Effector CD8-positive, alpha-beta T cell (primary cell): ENCODE measurements around the gene PRKG2.
"Not testable (repeated sequence)": the region's sequence is repeated elsewhere in the genome, so short reads cannot be mapped to it uniquely, and the experiment has no call there.

Source experiments
- DNase-seq: peaks from one replicate; lab custom pipeline; 2025; lab: John Stamatoyannopoulos, UW

The PRKG2 gene

DNA sequence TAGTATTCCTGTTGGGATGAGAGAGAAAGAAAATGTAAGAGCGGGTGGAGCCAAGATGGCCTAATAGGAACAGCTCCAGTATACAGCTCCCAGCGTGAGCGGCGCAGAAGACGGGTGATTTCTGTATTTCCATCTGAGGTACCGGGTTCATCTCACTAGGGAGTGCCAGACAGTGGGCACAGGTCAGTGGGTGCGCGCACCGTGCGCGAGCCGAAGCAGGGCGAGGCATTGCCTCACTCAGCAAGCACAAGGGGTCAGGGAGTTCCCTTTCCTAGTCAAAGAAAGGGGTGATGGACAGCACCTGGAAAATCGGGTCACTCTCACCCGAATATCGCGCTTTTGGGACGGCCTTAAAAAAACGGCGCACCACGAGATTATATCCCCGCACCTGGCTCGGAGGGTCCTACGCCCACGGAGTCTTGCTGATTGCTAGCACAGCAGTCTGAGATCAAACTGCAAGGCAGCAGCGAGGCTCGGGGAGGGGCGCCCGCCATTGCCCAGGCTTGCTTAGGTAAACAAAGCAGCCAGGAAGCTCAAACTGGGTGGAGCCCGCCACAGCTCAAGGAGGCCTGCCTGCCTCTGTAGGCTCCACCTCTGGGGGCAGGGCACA is 61.2 kb downstream of the PRKG2 start:
- not testable (repeated sequence) for DNase-seq

DNA sequence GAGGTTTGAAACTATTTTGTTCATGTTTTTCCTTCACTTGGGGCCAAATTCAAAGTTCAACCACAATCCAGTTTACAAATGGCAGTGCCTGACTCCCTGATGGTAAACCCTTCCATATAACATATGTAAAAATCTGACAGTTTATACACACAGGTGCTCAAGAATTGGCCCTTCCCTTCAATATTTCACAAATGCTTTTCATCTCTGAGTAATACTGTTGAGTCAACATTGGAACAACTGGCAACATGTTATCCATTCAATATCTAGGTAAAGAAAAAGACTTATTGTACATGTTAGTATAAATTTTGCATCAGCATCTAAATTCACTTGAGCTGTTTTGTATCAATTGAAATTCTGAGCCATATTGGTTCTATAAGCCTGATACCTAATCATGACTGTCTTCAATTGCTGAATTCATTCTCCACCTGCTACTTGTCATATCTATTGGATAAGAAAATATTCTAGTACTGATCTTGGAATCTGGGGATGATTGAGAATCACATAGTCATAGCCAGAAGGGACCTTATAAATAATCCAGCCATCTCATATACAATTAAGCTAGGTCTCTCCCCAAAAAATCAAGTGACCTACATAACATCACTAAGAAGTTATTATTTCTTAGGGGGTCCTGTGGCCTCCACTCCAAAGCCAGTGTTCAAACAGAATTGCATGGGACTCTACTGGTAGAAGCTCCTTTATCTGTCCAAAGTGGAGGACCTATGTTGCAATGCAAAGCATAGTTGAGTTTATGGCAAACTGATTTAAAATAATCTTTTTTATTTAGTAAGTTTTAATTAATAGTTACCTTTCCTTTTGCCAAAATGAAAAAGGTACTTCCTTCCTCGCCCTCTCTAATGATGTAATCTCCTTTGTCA is 61.9 kb downstream of the PRKG2 start:
- DNase-seq = no peak

DNA sequence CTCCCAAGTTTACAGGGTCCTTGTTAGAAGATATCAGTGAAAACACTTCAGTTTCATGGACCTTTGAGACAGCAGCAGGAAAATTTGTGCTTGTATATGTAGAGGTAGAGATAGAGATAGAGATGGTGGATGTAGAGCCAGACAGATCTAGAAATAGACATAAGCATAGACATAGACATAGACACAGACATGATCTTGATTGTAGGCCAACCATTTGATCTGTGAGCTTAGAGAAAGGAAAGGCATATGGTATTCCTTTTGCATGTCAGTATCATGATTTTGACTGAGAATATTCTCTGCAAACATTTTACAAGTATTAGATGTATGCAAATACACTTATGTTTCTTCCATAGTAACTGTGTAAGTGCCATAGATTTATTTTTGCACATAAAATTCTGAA is 65.0 kb downstream of the PRKG2 start:
- no peak for DNase-seq

- DNase-seq = no peak
These were observed 66.4 kb downstream of the PRKG2 start for GRCh38 chr4:81148576-81148975.

- no peak for DNase-seq
These were observed 68.6 kb downstream of the PRKG2 start for GRCh38 chr4:81146466-81146865.

DNA sequence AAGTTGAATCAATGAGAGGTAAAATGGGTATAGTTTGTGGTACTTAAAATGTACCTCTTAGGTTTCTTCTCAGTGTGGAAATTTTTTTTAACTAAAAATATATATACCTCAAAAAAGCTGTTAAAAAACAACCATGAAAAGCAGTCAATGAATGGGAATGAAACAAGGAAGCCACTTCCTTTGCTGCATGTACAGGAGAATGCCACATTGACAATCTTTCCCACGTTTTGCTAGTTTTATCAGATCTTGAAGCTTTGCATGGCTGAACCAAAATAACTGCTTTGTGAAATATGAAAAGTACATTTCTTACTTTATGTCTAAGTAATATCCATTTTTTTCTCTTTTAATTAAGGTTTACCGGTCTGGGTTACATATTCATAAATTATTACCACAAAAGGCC is 71.8 kb downstream of the PRKG2 start:
- no peak for DNase-seq

GRCh38 chr4:81142744-81143143 is 72.3 kb downstream of the PRKG2 start:
- no peak for DNase-seq

- no peak for DNase-seq
These were observed 77.1 kb downstream of the PRKG2 start for GRCh38 chr4:81137894-81138293.

DNA sequence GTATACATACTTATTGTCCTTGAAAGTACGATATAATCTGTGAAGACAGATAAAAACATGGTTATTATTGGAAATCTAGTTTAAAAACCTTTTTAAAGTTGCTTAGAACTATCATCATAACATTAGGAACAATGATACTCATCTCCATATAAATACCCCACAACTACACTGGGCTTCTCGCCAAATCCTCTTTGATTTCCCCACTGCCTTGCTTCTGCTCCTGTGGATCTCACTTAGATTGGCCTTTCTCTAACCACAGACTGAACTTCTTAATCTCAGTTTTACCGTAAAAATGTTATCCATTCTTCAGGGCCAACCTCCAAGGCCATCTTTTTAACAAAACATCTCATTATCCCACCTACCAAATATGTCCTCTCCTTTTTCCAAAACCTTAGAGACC is 77.6 kb downstream of the PRKG2 start:
- DNase-seq = no peak

DNA sequence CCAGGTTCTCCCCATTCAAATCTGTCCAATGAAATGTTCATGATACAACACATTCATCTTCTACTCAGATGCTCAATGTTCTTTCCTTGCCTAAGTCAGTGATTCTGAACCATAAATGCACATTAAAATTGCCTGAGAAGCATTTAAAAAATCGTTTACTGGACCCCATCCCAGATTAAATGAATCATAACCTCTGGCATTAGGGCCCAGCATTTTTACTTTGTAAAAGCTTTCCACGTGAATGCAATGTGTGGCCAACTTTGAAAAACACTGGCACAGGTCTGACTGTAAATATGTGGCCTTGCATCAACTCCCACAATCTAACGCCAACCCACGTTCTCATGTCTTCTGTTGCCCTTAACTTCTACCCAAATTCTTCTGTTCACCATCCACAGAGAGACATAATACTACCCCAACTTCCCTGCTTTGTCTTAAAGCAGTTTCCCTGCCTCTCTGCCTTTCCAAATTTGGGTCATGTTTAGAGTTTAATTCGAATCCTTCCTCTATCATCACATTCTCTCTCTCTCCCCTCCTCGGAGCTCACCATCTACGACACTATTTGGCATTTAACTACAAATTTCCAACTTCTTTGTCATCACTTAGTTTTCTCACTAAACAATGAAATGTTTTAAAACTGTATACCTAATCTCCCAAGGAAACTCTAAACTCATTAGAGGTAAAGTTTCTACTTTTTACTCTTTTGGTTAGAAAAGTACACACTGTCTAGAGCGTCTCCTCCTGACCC is 78.7 kb downstream of the PRKG2 start:
- DNase-seq = no peak

- DNase-seq = no peak
These were observed 79.5 kb downstream of the PRKG2 start for GRCh38 chr4:81135501-81135900.

- no peak for DNase-seq
These were observed 83.5 kb downstream of the PRKG2 start for GRCh38 chr4:81131563-81131962.

- DNase-seq = no peak
These were observed 84.0 kb downstream of the PRKG2 start for GRCh38 chr4:81131066-81131465.

DNA sequence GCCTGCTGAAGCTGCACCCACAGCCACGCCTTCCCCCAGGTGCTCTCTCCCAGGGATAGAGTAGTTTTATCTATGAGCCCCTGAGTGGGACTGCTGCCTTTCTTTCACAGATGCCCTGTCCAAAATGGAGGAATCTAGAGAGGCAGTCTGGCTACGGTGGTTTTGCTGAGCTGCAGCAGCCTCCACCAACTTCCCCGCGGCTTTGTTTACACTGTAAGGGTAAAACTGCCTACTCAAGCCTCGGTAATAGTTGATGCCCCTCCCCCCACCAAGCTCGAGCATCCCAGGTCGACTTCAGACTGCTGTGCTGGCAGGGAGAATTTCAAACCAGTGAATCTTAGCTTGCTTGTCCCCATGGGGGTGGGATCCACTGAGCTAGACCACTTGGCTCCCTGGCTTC is 84.5 kb downstream of the PRKG2 start:
- no peak for DNase-seq

GRCh38 chr4:81120055-81120454 is 95.0 kb downstream of the PRKG2 start:
- no peak for DNase-seq

DNA sequence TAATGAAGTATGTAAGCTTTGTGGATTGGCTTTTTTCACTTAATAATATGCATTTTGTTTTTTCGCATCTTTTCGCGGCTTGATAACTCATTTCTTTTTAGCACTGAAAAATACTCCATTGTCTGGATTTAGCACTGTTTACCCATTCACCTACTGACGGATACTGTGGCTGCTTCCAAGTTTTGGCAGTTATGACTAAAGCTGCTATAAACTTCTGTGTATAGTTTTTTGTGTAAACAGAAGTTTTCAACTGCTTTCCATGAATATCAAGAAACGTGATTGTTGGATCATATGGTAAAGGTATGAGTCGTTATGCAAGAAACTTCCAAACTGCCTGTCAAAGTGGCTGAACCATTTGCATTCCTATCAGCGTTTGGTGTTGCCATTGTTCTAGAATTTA is 96.9 kb downstream of the PRKG2 start:
- DNase-seq = no peak

DNA sequence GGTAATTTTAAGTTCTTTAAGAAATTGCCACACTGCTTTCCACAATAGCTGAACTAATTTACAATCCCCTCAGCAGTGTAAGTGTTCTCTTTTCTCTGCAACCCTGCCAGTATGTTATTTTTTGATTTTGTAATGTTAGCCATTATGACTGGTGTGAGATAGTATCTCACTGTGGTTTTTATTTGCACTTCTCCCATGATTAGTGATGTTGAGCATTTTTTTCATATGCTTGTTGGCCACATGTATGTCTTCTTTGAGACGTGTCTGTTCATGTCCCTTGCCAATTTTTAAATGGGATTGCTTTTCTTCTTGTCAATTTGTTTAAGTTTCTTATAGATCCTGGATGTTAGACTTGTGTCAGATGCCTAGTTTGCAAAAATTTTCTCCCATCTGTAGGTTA is 98.5 kb downstream of the PRKG2 start:
- no peak for DNase-seq

DNA sequence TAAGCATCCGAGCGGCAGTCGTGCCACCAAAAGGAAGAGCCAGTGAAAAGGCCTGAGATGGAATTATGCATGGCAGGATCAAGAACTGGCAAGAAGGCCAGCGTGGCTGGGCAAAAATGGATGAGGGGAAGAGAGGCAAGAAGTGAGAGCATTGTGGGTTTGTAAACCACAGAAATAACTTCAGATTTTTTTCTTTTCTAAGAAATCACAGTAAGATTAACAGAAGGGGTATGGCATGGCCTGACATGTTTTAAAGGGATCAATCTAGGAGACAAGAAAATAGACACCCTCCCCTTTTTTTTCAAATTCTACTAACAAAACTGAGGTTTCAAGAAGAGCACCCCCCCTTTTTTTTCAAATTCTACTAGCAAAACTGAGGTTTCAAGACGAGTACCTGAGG is 102.0 kb downstream of the PRKG2 start:
- no peak for DNase-seq

DNA sequence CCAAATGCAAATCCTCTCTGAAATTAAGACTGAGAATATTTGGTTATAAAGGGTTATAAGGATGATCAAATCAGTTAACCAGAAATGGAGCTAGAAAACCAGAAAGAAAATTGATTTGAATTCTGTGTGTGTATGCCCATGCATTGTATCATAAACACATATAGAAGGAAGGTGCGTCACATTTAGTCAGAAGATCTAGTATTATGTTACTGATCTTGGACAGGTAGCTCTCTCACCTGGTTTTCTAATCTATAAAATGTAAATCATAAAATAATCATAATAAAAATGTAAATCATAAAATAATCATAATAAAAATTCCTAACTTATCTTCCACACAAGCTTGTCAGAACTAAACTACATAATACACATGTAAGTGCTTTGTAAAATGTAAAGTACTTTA is 105.7 kb downstream of the PRKG2 start:
- DNase-seq = no peak

DNA sequence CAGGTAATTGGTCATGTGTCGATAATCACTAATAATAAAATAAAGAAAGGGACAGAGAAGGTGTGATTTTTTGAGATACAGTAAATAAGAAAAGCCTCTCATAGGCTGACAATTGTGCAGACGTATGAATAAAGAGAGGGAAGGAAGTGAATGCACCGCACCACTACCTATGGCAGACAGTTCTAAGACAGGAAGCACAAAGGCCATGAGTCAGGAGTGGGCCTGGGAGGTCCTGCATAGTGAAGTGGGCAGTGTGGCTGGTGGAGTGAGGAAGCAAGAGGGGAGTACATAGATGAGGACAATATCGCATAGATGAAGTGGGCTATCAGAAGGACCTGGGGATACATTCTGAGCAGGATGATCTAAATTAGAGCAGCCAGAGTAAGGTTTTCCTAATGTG is 108.9 kb downstream of the PRKG2 start:
- no peak for DNase-seq

- no peak for DNase-seq
These were observed 112.9 kb downstream of the PRKG2 start for GRCh38 chr4:81102107-81102506.

DNA sequence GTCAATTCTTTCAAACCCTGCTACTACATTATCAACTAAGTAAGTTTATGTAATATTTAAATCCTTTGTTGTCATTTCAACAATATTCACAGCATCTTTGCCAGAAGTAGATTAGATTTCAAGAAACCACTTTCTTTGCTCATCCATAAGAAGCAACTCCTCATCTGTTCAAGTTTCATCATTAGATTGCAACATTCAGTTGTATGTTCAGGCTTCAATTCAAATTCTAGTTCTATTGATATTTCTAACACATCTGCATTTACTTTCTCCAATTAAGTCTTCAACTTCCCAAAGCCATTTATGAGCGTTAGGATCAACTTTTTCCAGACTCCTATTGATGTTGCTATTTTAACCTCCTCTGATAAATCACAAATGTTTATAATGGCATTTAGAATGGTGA is 118.5 kb downstream of the PRKG2 start:
- no peak for DNase-seq

- no peak for DNase-seq
These were observed 119.6 kb downstream of the PRKG2 start for GRCh38 chr4:81095389-81095788.
